ENCODE data around the gene WRNIP1.
"Not testable (repeated sequence)": the region's sequence is repeated elsewhere in the genome, so short reads cannot be mapped to it uniquely, and the experiment has no call there.

WRNIP1 gene

DNA sequence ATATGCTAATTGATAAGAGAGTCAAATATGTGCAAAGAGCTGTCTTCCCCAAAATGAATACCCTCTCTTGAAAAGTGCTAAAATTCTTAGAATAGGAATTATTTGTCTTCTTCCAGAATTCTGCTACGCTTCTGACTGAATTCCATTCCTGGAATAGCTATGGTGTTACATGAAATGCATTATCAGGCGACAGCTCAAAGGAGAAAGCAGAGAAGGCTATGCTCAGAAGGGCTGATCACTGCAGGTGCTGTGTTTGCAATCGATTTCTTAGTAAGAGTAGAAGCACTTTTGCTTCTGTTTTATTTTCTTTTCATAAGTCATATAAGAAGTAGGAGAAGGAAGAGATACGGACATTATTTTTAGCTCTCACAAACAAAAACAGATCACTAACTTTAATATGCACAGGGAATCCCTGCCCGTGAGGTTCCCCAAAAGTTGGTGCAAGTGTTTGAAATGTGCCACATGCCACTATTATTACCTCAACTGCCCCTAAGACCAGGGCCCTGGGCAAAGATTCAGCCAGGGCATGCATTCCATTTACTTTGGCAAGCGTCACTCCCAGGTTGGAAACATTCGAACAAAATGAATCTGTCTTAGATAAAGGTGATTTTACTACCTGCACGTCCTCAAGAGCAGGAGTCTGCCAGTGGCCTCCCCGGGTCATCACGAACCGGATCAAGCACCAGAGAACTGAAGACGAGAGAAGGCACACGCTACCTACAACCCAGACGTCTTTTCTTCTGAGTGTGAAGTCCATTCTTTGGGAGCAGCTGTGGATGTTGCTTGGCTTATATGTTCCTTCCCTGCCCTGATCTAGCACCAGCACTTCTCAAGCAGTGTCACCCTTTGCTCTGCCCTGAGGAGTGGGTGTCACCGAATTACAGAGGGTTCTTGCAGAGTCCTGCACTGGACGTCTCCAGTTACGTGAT, 21.6 kb upstream of the WRNIP1 start:
- no peak for DNase-seq

- DNase-seq = no peak
Observed at GRCh38 chr6:2744209-2744771, 20.9 kb upstream of the WRNIP1 start.

GRCh38 chr6:2744778-2745177, 20.4 kb upstream of the WRNIP1 start:
- no peak for DNase-seq

DNA sequence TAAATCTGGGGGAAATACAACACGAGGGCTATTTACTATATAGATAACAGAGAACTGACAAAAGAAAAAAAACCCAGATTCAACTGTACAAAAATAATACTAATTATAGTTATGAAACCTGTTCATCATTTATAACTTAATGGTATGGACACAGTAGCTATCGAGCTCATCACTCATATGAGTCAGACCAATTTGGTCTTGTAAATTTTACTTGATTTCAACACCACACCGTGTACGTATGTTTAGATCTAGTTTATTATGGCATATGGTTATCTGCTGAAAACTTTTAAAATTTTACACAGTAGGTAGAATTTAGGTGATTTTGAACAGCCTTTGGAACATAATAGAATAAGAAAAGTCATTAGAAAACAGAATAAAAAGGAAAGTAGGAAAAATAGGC, 19.9 kb upstream of the WRNIP1 start:
- DNase-seq = no peak

DNA sequence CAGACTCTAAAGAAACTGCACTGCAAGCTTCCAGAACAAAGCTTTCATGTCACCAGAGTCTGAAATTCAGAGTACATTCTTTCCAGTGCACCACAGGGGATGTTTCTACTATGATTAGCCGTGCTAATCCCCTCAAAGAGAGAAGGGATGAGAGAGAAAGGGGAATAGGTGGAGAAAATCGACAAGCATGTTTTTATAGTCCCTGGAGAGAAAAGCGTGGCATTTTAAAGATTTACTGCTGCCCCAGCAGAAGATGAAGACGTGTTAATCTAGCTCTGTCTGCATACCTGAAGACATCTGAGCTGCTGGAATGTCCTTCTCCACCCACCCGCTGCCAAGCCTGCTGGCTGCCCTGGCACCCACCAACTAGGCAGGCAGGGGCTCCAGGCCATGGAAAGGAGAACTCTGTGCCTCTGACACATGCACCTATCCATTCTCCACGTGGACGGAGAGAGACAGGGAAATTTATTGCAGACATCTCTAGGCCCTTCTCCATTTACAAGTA, 18.6 kb upstream of the WRNIP1 start:
- no peak for DNase-seq

- no peak for DNase-seq
Observed at GRCh38 chr6:2748183-2748582, 17.0 kb upstream of the WRNIP1 start.

DNA sequence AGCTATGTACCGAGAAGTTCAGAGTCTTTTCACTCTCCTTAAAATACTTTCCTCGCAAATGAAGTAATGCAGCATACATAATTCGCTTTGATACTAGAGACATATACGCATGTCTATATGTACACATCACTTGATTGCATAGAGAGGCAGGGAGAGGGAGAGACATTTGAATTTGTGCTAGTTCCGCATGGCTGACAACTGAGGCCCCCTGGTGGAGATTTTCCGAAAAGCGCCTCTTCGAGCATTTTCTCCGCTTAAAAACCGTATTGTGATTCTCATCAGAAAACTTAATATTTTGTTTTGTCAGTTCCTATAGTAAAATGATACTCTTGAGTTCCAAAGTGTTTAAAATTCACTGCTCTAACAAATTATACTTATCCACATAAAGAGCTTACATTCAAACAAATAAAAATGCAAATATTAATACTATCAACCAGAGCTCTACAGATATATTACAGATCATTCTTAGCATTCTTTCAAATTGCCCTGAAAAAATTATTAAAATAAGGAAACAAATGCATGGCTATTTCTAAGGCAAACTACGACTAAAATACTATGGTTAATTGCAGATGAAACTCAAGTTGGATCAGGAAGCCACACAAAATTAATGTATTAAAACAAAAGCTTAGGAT, 15.1 kb upstream of the WRNIP1 start:
- peak; percentile 69 for DNase-seq

DNA sequence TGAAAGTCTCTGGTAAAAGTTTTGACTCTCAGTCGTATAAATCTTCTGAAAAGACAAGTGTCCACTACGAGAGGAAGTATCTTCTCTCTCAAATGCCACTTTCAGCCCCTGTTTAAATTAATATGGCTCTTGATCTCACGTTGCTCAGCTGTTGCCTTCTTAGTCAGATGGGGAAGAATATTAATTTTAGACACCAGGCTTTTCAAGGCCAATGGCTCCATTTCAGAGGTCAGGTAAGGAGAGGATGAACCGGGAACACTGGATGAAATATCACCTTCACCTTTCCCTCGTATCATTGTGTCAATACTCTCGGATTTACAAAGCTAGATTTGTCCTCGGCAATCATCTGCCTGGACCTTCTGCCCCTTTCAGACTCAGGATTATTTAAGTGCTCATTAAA, 14.4 kb upstream of the WRNIP1 start, which contains the start of gene MYLK4:
TSS of gene MYLK4 (minus strand) at position 91 of the 400 bp plus-strand sequence. CDS start 1,628 bp downstream, outside the sequence.
- no peak for DNase-seq

DNA sequence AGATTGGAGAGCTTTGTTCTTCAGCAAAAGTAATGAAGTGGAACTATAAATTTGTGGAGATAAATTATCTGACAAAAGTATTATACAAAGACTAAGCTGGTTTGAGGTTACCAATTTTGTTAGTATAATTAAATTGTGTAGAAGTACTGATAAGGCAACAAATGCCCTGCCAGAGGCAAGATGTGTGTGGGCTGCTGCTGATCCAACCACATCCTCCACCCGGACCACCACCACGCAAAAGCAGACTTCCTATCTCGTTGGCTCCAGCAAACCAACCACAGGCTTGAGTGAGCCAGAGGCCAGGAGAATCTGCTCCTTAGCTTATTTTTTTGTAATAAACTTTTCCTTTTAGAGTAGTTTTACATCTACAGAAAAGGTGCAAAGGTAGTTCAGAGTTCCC, 13.3 kb upstream of the WRNIP1 start:
- DNase-seq = no peak

GRCh38 chr6:2752477-2753109, 12.6 kb upstream of the WRNIP1 start:
- no peak for DNase-seq

DNA sequence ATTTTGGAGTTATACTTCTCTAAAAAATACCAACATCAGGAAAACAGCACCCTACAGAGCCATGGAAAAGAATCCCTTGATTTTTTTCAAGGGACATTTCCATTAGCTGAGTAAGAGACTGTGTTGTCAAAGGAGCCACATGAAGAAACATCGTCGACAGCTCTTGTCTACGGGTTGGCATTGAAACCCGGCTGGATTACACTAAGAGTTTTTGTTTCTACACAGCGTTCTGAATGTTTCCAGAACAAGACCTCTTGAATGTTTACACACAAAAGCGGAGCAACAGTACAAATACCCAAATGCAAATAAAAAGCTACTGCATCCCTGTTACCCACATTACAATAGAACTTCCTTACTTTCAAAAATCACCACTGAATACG, 12.1 kb upstream of the WRNIP1 start:
- no peak for DNase-seq

GRCh38 chr6:2753743-2754142, 11.4 kb upstream of the WRNIP1 start:
- DNase-seq = no peak

DNA sequence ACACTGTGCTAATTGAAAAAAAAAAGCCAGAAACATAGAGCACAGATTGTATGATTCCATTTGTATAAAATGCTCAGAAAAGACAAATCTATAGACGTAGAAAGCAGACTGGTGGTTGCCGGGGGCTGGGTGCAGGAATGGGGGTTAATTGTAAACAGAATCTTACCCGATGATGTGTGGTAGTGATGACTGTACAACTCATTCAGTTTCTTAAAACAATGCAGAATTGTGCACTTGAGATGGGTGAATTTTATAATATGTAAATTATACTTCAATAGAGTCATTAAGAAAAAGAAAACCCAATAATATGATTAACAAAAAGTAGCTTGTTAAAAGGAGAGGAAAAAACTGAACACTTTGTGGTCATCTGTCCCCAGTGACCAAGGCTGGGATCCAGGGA, 10.8 kb upstream of the WRNIP1 start:
- no peak for DNase-seq

DNA sequence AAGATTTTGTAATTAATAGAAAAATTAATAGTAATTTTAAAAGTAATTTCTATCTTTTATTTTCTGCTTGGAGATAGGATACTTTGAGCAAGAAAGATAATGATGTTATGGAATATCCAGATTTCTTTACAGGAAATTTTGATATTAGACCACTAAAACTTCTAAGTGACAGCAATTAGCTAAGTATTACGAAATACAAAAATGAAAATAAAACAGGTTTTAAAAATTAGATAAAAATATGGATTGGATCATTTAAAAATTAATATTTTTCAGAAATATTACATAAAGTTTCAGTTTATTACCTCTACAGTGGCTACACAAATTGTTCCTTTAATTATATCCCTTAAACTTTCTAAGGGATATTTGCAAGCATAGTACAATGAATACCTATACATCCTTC, 10.3 kb upstream of the WRNIP1 start:
- no peak for DNase-seq

- DNase-seq = no peak
Observed at GRCh38 chr6:2755456-2755855, 9.7 kb upstream of the WRNIP1 start.

DNA sequence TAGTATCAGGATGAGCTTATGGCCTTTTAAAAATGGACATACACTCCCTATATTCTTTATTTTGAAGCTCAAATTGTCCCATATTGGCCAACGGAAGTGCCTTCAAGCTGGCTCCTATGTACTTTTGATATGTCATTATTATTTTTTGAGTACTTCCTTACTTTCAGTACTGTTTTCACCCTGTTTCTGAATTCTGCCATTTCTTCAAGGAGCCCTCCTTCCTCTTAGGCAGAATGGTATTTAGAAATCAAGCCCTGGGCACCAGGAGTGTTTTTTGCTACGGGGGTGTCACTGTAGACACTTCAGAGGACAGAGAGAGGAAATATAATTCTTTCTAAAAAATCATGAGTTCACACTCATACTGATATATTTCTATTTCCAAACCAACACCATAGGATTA, 9.0 kb upstream of the WRNIP1 start:
- no peak for DNase-seq

DNA sequence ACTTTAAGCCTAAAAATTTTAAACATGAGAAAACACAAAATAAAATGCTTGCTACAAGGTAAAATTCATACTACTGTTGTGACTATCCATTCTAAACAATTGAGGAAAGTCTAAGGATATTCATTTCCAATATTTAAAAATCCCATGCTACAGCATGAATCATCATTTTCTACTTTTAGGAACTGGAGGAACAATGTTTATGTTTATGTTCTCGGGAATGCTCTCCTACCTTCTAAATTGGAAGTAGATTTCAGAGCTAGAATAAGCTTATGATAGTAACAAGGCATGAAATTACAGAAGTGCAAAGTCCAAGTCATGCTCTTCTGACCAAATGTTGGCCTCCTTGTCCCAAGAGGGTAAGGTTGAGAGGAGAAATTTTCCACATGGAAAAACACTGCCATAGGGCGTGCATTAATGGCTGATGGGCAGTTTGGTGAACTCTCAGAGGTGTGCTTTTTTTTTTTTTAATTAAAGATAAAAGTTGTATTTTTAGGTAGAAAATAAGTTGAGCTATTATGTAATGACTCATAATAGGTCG, 8.4 kb upstream of the WRNIP1 start:
- DNase-seq = no peak

- DNase-seq = no peak
Observed at GRCh38 chr6:2758980-2759379, 6.2 kb upstream of the WRNIP1 start.

GRCh38 chr6:2760882-2761842, 4.0 kb upstream of the WRNIP1 start:
- peak; percentile 20 for DNase-seq

- DNase-seq = not testable (repeated sequence)
Observed at GRCh38 chr6:2762868-2763267, 2.3 kb upstream of the WRNIP1 start.

DNA sequence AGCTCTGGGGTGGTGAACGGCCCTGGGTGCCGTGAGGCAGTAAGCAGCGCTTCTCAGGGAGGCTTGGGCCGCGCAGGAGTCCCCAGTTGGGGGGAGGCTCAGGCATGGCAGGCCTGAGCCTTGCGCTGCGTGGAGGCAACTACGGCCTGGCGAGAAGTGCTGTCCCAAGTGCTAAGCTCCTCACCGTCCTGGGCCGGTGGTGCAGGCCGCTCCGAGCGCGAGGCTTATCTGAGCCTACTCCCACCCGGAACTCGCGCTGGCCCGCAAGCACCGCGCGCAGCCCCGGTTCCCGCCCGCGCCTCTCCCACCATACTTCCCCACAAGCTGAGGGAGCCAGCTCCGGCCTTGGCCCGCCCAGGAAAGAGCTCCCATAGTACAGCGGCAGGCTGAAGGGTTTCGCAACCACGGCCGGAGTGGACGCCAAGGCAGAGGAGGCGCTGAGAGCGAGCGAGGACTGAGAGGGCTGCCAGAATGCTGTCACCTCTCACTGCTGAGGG, 1.8 kb upstream of the WRNIP1 start:
- DNase-seq = no peak
